Subcutaneous adipose tissue (tissue), 4 donors: Measurements from ENCODE around the gene HMX1. TPM values are rescaled to one million over a fixed set of nuclear protein-coding genes. Genes with fewer than 3 reads are reported as not detected.

Source experiments
- total RNA-seq, 4 donors: library from RNA; depleted of rRNA; stranded (reverse); fragments of >200 nt; gene quantifications; one replicate each; pipeline ENCODE4 v1.1.0, GENCODE V29; 2016
- TF ChIP-seq, protein P1 (sequence below): fragments of 450-650 bp; IDR thresholded peaks from one replicate; pipeline ENCODE4 v1.5.1; 2016; ENCODE audit warnings: low read depth, mild to moderate bottlenecking, control low read depth, antibody characterized with exemption, moderate library complexity

Gene HMX1
- total RNA-seq, 4 donors from 2014 or later, result not detected

- TF ChIP-seq, protein P1, sequence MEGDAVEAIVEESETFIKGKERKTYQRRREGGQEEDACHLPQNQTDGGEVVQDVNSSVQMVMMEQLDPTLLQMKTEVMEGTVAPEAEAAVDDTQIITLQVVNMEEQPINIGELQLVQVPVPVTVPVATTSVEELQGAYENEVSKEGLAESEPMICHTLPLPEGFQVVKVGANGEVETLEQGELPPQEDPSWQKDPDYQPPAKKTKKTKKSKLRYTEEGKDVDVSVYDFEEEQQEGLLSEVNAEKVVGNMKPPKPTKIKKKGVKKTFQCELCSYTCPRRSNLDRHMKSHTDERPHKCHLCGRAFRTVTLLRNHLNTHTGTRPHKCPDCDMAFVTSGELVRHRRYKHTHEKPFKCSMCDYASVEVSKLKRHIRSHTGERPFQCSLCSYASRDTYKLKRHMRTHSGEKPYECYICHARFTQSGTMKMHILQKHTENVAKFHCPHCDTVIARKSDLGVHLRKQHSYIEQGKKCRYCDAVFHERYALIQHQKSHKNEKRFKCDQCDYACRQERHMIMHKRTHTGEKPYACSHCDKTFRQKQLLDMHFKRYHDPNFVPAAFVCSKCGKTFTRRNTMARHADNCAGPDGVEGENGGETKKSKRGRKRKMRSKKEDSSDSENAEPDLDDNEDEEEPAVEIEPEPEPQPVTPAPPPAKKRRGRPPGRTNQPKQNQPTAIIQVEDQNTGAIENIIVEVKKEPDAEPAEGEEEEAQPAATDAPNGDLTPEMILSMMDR, result no peak
Measured at GRCh38 chr4:8864912-8865680, 6.5 kb downstream of the HMX1 start.

- TF ChIP-seq, protein P1, result no peak
Measured at GRCh38 chr4:8863686-8864682, 7.7 kb downstream of the HMX1 start.

GRCh38 chr4:8862800-8863685, 8.6 kb downstream of the HMX1 start:
- TF ChIP-seq, protein P1, result no peak

DNA sequence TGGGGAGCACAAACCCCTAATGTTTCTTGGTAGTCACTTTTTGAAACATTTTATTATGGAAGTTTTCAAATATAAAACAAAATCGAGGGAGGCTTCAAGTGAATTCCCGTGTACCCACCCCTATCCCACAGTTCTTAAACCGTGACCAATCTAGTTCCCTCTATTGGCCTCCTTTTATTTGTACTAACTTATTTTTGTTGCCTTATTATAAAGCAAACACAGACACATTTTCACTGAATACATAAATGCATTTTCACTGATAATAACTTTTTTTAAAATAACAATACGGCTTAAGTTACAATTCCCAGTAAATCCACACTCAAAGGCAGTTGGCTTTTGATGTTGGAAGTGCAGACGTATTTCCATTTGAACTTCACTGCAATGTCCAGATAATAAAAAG, 9.3 kb downstream of the HMX1 start:
- TF ChIP-seq, protein P1, result no peak

GRCh38 chr4:8861576-8862295, 9.9 kb downstream of the HMX1 start:
- TF ChIP-seq, protein P1, result no peak

DNA sequence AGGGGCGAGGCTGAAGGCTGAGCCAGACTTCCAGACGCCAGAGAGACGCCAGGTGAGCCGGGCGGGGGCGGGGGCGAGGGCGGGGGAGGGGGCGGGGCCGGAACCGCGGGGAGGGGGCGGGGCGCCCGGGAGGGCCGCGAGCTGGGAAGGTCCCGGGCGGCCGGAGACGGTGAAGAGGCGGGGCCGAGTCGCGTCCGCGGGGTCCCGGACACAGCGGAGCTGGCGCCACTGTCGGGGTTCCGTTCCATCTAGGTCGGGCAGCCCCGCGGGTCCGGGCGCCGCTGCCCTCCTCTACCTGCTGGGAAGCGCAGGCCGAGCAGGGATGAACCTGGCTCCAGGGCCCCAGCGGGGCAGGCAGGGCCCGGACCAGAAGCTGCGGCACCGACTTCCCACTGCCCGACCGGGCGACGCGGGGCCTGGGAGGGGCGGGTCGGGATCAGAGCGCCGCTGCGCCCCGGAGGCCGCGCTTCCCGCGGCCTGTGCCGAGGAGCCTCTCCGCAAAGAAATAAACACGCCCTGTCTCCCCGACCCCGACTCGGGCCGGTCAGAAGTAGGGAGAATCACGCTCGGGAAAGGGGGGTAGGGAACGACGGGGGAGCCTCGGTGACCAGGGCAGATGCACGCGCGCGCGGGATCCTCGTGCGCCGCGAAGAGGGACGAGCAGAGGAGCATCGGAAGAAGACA, 10.6 kb downstream of the HMX1 start:
- TF ChIP-seq, protein P1, result no peak
